ENCODE measurements around the gene TFB1M.

- TF ChIP-seq CTCF (IDR thresholded peaks at IDR 0.05; ENCODE audit: extremely low read depth in 1 of 2, insufficient read depth in 1 of 2, low read depth in 1 of 2, low read length in 2 of 2) (no peak), POLR2A (IDR thresholded peaks at IDR 0.05; ENCODE audit: low read depth, low read length) (no peak), MYC (IDR thresholded peaks at IDR 0.05; ENCODE audit: low read depth, low read length) (no peak), EZH2 (IDR thresholded peaks at IDR 0.05; ENCODE audit: borderline replicate concordance, low read depth, low read length, severe bottlenecking) (no peak), POLR2AphosphoS5 (IDR thresholded peaks at IDR 0.05; ENCODE audit: insufficient read depth, low read depth, low read length) (no peak), JUN (IDR thresholded peaks at IDR 0.05; ENCODE audit: borderline replicate concordance, insufficient read depth, insufficient read length, low read depth) (no peak), MAX (IDR thresholded peaks at IDR 0.05; ENCODE audit: insufficient read depth, insufficient read length) (no peak)
Observed at GRCh38 chr6:155222506-155222905, 91.8 kb downstream of the TFB1M start.

Measured in endothelial cell of umbilical vein (primary cell).